ENCODE measurements around the gene PLCB4.

DNA sequence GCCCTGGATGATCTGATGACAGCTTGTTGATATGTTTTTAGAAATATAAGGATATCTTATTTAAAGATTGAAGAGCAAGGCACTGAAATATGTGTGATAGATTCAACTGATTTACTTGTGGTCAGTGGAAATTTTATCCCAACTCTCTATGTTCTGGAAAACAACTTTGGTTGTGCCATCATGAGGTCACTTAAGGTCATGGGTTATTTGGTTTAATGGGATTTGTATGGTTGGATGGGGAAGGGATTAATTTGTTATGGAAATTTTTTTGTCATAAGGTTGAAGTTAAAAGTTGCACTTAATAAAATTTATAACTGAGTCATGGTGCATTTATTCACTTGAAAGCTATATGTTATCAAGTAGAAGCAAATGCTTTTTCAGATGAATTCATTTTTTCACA is 231.2 kb downstream of the PLCB4 start:
- TF ChIP-seq POLR2A (IDR thresholded peaks at IDR 0.05) = no peak
- TF ChIP-seq, protein P1, sequence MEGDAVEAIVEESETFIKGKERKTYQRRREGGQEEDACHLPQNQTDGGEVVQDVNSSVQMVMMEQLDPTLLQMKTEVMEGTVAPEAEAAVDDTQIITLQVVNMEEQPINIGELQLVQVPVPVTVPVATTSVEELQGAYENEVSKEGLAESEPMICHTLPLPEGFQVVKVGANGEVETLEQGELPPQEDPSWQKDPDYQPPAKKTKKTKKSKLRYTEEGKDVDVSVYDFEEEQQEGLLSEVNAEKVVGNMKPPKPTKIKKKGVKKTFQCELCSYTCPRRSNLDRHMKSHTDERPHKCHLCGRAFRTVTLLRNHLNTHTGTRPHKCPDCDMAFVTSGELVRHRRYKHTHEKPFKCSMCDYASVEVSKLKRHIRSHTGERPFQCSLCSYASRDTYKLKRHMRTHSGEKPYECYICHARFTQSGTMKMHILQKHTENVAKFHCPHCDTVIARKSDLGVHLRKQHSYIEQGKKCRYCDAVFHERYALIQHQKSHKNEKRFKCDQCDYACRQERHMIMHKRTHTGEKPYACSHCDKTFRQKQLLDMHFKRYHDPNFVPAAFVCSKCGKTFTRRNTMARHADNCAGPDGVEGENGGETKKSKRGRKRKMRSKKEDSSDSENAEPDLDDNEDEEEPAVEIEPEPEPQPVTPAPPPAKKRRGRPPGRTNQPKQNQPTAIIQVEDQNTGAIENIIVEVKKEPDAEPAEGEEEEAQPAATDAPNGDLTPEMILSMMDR (IDR thresholded peaks at IDR 0.05) = no peak

All from testis (tissue), 2 donors.